ENCODE data around the gene INPP5D.
"Not testable (repeated sequence)": the region's sequence is repeated elsewhere in the genome, so short reads cannot be mapped to it uniquely, and the experiment has no call there.

INPP5D gene

GRCh38 chr2:233032551-233033320, 27.4 kb upstream of the INPP5D start, which contains the start of gene NEU2:
TSS of gene NEU2 (plus strand) at chr2:233032672. CDS start at chr2:233032672, 0 bp downstream.
- DNase-seq (ENCODE audit: low spot score) = no peak

GRCh38 chr2:233033672-233034071, 26.5 kb upstream of the INPP5D start:
- DNase-seq (ENCODE audit: low spot score) = peak; percentile 50

- no peak for DNase-seq (ENCODE audit: low spot score)
These were observed 25.9 kb upstream of the INPP5D start for GRCh38 chr2:233034091-233034882.

GRCh38 chr2:233035426-233036161, 24.5 kb upstream of the INPP5D start:
- no peak for DNase-seq (ENCODE audit: low spot score)

- no peak for DNase-seq (ENCODE audit: low spot score)
These were observed 23.8 kb upstream of the INPP5D start for GRCh38 chr2:233036162-233036838.

- DNase-seq (ENCODE audit: low spot score) = no peak
These were observed 23.1 kb upstream of the INPP5D start for GRCh38 chr2:233037078-233037477.

GRCh38 chr2:233039212-233039845, 20.8 kb upstream of the INPP5D start:
- no peak for DNase-seq (ENCODE audit: low spot score)

- no peak for DNase-seq (ENCODE audit: low spot score)
These were observed 20.2 kb upstream of the INPP5D start for GRCh38 chr2:233039846-233040530.

- DNase-seq (ENCODE audit: low spot score) = no peak
These were observed 19.6 kb upstream of the INPP5D start for GRCh38 chr2:233040571-233040970.

- DNase-seq (ENCODE audit: low spot score) = no peak
These were observed 18.3 kb upstream of the INPP5D start for GRCh38 chr2:233041722-233042323.

GRCh38 chr2:233042549-233042948, 17.6 kb upstream of the INPP5D start:
- no peak for DNase-seq (ENCODE audit: low spot score)

GRCh38 chr2:233044974-233045605, 15.1 kb upstream of the INPP5D start:
- DNase-seq (ENCODE audit: low spot score) = no peak

GRCh38 chr2:233047206-233047605, 12.9 kb upstream of the INPP5D start:
- DNase-seq (ENCODE audit: low spot score) = no peak

- DNase-seq (ENCODE audit: low spot score) = no peak
These were observed 12.5 kb upstream of the INPP5D start for GRCh38 chr2:233047667-233048066.

GRCh38 chr2:233048569-233049193, 11.5 kb upstream of the INPP5D start:
- DNase-seq (ENCODE audit: low spot score) = no peak

GRCh38 chr2:233049194-233049761, 10.9 kb upstream of the INPP5D start:
- DNase-seq (ENCODE audit: low spot score) = no peak

- no peak for DNase-seq (ENCODE audit: low spot score)
These were observed 8.6 kb upstream of the INPP5D start for GRCh38 chr2:233051241-233052149.

GRCh38 chr2:233052517-233052916, 7.6 kb upstream of the INPP5D start:
- not testable (repeated sequence) for DNase-seq (ENCODE audit: low spot score)
